GM23338 (cell line): ENCODE data around the gene CDH8. TPM values are rescaled to one million over a fixed set of nuclear protein-coding genes. Genes with fewer than 3 reads are reported as not detected.

Source experiments
- ATAC-seq: fragments of 200-7000 bp; cut with Tn5 transposase; 3 replicates; pipeline ENCODE4 v1.9.1; 2020
- DNase-seq: peaks from one replicate; pipeline ENCODE4 v3.0.0-alpha.2; 2015; ENCODE audit warnings: low spot score
- H2AFZ ChIP-seq: fragments of 200-600 bp; sonication (generic); 2 replicates; pipeline ENCODE4 v1.8.0; 2016; ENCODE audit warnings: antibody characterized with exemption, mild to moderate bottlenecking, moderate library complexity
- H3F3A ChIP-seq: fragments of 200-600 bp; sonication (generic); replicated peaks from 2 replicates; pipeline ENCODE4 v1.8.0; 2017; ENCODE audit warnings: antibody characterized with exemption, mixed run types, low read depth
- H3K27ac ChIP-seq: fragments of 200-600 bp; sonication (generic); 2 replicates; pipeline ENCODE4 v1.6.1; 2016; ENCODE audit warnings: low read depth
- H3K27me3 ChIP-seq: fragments of 200-600 bp; sonication (generic); 2 replicates; pipeline ENCODE4 v1.8.0; 2016; ENCODE audit warnings: mild to moderate bottlenecking, mixed run types, moderate library complexity; ENCODE audit not compliant: insufficient read depth
- H3K36me3 ChIP-seq: fragments of 200-600 bp; sonication (generic); 2 replicates; pipeline ENCODE4 v1.8.0; 2016; ENCODE audit warnings: mild to moderate bottlenecking; ENCODE audit not compliant: insufficient read depth
- H3K4me1 ChIP-seq: fragments of 200-600 bp; sonication (generic); 2 replicates; pipeline ENCODE4 v1.8.0; 2016; ENCODE audit warnings: mild to moderate bottlenecking, moderate library complexity; ENCODE audit not compliant: insufficient read depth
- H3K4me2 ChIP-seq: fragments of 200-600 bp; sonication (generic); 2 replicates; pipeline ENCODE4 v1.7.1; 2017; ENCODE audit warnings: mixed run types
- H3K4me3 ChIP-seq: fragments of 200-600 bp; sonication (generic); 2 replicates; pipeline ENCODE4 v1.6.1; 2016; ENCODE audit warnings: mixed run types
- H3K79me2 ChIP-seq: fragments of 200-600 bp; sonication (generic); replicated peaks from 2 replicates; pipeline ENCODE4 v1.8.0; 2017; ENCODE audit warnings: mild to moderate bottlenecking; ENCODE audit not compliant: insufficient read depth
- H3K9me2 ChIP-seq: fragments of 200-600 bp; sonication (generic); 2 replicates; pipeline ENCODE4 v1.8.0; 2017; ENCODE audit not compliant: insufficient read depth
- H4K20me1 ChIP-seq: fragments of 200-600 bp; sonication (generic); replicated peaks from 2 replicates; pipeline ENCODE4 v1.8.0; 2017; ENCODE audit warnings: mild to moderate bottlenecking; ENCODE audit not compliant: insufficient read depth
- H3K27ac Mint-ChIP-seq: 2 replicates; pipeline ENCODE4 v1.8.0; 2020; ENCODE audit warnings: inconsistent platforms, mild to moderate bottlenecking, moderate library complexity, mixed read lengths
- H3K27me3 Mint-ChIP-seq: 3 replicates; pipeline ENCODE4 v1.8.0; 2022; ENCODE audit warnings: low read depth, mild to moderate bottlenecking, moderate library complexity, mixed read lengths, inconsistent platforms; ENCODE audit not compliant: insufficient read depth, poor library complexity
- H3K36me3 Mint-ChIP-seq: 3 replicates; pipeline ENCODE4 v1.8.0; 2021; ENCODE audit warnings: low read depth, mild to moderate bottlenecking, inconsistent platforms, moderate library complexity, mixed read lengths
- H3K4me1 Mint-ChIP-seq: 3 replicates; pipeline ENCODE4 v1.8.0; 2020; ENCODE audit warnings: mild to moderate bottlenecking, inconsistent platforms, mixed read lengths
- H3K4me3 Mint-ChIP-seq: 3 replicates; pipeline ENCODE4 v1.8.0; 2021; ENCODE audit warnings: moderate library complexity, mild to moderate bottlenecking, inconsistent platforms, mixed read lengths
- H3K9me3 Mint-ChIP-seq: 3 replicates; pipeline ENCODE4 v1.8.0; 2020; ENCODE audit warnings: moderate library complexity, mild to moderate bottlenecking, inconsistent platforms, mixed read lengths
- CREB1 ChIP-seq: fragments of 250-450 bp; sonication (Bioruptor Pico); IDR thresholded peaks from 2 replicates; pipeline ENCODE4 v1.5.0; 2020; ENCODE audit warnings: low read depth, mild to moderate bottlenecking, moderate library complexity
- EZH2 ChIP-seq: fragments of 200-600 bp; sonication (generic); IDR thresholded peaks from one replicate; pipeline ENCODE4 v1.8.0; 2017; ENCODE audit warnings: antibody characterized with exemption, mild to moderate bottlenecking, low read depth; ENCODE audit not compliant: unreplicated experiment
- EZH2phosphoT487 ChIP-seq: fragments of 200-600 bp; sonication (generic); IDR thresholded peaks from one replicate; pipeline ENCODE4 v1.8.1; 2018; ENCODE audit warnings: antibody characterized with exemption; ENCODE audit not compliant: unreplicated experiment
- POLR2AphosphoS5 ChIP-seq: IDR thresholded peaks from 2 replicates; pipeline ENCODE4 v1.6.1; 2016; ENCODE audit warnings: antibody characterized with exemption, low read depth
- REST ChIP-seq: IDR thresholded peaks from one replicate; pipeline ENCODE4 v1.6.1; 2018; ENCODE audit warnings: antibody characterized with exemption; ENCODE audit not compliant: unreplicated experiment
- STAT1 ChIP-seq: IDR thresholded peaks from one replicate; pipeline ENCODE4 v1.6.1; 2016; ENCODE audit warnings: antibody characterized with exemption; ENCODE audit not compliant: unreplicated experiment
- ZNF331 ChIP-seq: fragments of 250-450 bp; sonication (Bioruptor Pico); IDR thresholded peaks from 2 replicates; pipeline ENCODE4 v1.5.0; 2020; ENCODE audit warnings: low read depth, mild to moderate bottlenecking, moderate library complexity
- polyA plus RNA-seq: library from polyadenylated mRNA; unstranded; fragments of >200 nt; fragmentation: Nextera tagmentation; extraction: Ambion mirVana; gene quantifications from 2 replicates; pipeline ENCODE4 v1.2.1, GENCODE V29; 2016
- total RNA-seq: library from RNA; depleted of rRNA; stranded (reverse); fragments of >200 nt; shearing (Covaris generic); gene quantifications from 2 replicates; pipeline ENCODE4 v1.2.3, GENCODE V29; 2014
- TF ChIP-seq, protein P1 (sequence below), 2 experiments: fragments of 200-600 bp in 1 of 2; sonication (generic) in 1 of 2; conservative IDR thresholded peaks; 2 replicates each; pipeline versions ENCODE4 v1.5.1 to v1.6.1; 2016 to 2017; ENCODE audit warnings: antibody characterized with exemption in 2 of 2, low read depth in 2 of 2, mild to moderate bottlenecking in 2 of 2, moderate library complexity in 1 of 2
- TF ChIP-seq, protein P2 (sequence below): fragments of 250-450 bp; sonication (Bioruptor Pico); IDR thresholded peaks from 2 replicates; pipeline ENCODE4 v1.5.0; 2020; ENCODE audit warnings: mild to moderate bottlenecking, moderate library complexity

The CDH8 gene
- total and polyA plus RNA-seq, 2 experiments from 2014 or later = 10.2 to 11.7 TPM

DNA sequence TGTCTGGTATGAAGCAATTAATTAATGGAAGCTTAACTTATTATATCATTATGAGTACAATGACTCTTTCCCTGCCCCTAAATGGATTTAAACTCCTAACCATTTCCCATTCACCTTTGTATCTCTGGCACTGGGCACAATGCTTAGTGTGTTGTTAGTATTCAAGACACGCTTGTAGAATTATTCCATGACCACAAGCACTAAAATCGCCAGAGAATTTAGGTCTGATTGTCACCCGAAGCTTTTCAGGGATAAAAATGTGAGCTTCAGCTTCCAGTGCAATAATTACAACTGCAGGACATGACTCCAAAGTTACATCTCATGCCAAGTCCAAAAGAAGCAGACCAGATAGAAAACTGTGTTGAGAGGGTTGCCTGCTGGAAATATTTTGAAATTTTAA lies 101.6 kb downstream of the CDH8 start:
- Histone ChIP-seq H3K27ac (no peak overlapping the region), H3K27me3 (no peaks in the 10 kb centered on the region), H3K4me2 (no peak overlapping the region), H2AFZ (no peak overlapping the region), H3K4me3 (no peak overlapping the region), H4K20me1 (no peaks in the 10 kb centered on the region), H3K4me1 (peaks cover 5% of the 10 kb centered on the region; the same call in 1 of the 2 replicates), H3K79me2 (no peaks in the 10 kb centered on the region), H3K36me3 (no peaks in the 10 kb centered on the region), H3K9me2 (no peaks in the 10 kb centered on the region), H3F3A (no peaks in the 10 kb centered on the region)
- Mint-ChIP-seq H3K27ac (no peak overlapping the region), H3K9me3 (no peaks in the 10 kb centered on the region), H3K4me3 (no peak overlapping the region), H3K4me1 (peaks cover 10% of the 10 kb centered on the region; the same call in 2 of the 3 replicates), H3K36me3 (no peaks in the 10 kb centered on the region), H3K27me3 (no peaks in the 10 kb centered on the region)
- no peak for ATAC-seq
- TF ChIP-seq ZNF331 (no peak), EZH2 (no peak), REST (no peak), STAT1 (no peak), EZH2phosphoT487 (no peak)
- TF ChIP-seq, protein P1, sequence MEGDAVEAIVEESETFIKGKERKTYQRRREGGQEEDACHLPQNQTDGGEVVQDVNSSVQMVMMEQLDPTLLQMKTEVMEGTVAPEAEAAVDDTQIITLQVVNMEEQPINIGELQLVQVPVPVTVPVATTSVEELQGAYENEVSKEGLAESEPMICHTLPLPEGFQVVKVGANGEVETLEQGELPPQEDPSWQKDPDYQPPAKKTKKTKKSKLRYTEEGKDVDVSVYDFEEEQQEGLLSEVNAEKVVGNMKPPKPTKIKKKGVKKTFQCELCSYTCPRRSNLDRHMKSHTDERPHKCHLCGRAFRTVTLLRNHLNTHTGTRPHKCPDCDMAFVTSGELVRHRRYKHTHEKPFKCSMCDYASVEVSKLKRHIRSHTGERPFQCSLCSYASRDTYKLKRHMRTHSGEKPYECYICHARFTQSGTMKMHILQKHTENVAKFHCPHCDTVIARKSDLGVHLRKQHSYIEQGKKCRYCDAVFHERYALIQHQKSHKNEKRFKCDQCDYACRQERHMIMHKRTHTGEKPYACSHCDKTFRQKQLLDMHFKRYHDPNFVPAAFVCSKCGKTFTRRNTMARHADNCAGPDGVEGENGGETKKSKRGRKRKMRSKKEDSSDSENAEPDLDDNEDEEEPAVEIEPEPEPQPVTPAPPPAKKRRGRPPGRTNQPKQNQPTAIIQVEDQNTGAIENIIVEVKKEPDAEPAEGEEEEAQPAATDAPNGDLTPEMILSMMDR (conservative IDR thresholded peaks at IDR 0.05; ENCODE audit: low read depth in 2 of 2) = no peak
- no peak for DNase-seq

DNA sequence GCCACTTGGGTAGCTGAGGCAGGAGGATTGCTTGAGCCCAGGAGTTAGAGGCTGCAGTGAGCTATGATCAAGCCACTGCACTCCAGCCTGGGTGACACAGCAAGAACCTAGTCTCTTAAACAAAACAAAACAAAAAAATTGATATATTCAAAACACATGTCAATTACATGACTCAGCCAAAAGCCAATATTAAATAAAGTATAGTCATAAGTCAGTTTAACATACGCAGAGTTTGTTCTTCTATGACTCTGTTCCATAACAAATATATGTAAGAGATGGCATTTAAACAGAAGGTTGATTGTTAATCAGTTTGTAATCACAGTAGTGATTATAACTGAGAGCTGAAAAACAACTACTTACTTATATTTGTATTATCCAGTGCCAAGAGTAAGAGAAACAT lies 106.5 kb downstream of the CDH8 start:
- Mint-ChIP-seq H3K4me1 (peaks cover 20% of the 10 kb centered on the region; the same call in 2 of the 3 replicates), H3K27me3 (no peaks in the 10 kb centered on the region), H3K9me3 (no peaks in the 10 kb centered on the region)
- TF ChIP-seq, protein P2, sequence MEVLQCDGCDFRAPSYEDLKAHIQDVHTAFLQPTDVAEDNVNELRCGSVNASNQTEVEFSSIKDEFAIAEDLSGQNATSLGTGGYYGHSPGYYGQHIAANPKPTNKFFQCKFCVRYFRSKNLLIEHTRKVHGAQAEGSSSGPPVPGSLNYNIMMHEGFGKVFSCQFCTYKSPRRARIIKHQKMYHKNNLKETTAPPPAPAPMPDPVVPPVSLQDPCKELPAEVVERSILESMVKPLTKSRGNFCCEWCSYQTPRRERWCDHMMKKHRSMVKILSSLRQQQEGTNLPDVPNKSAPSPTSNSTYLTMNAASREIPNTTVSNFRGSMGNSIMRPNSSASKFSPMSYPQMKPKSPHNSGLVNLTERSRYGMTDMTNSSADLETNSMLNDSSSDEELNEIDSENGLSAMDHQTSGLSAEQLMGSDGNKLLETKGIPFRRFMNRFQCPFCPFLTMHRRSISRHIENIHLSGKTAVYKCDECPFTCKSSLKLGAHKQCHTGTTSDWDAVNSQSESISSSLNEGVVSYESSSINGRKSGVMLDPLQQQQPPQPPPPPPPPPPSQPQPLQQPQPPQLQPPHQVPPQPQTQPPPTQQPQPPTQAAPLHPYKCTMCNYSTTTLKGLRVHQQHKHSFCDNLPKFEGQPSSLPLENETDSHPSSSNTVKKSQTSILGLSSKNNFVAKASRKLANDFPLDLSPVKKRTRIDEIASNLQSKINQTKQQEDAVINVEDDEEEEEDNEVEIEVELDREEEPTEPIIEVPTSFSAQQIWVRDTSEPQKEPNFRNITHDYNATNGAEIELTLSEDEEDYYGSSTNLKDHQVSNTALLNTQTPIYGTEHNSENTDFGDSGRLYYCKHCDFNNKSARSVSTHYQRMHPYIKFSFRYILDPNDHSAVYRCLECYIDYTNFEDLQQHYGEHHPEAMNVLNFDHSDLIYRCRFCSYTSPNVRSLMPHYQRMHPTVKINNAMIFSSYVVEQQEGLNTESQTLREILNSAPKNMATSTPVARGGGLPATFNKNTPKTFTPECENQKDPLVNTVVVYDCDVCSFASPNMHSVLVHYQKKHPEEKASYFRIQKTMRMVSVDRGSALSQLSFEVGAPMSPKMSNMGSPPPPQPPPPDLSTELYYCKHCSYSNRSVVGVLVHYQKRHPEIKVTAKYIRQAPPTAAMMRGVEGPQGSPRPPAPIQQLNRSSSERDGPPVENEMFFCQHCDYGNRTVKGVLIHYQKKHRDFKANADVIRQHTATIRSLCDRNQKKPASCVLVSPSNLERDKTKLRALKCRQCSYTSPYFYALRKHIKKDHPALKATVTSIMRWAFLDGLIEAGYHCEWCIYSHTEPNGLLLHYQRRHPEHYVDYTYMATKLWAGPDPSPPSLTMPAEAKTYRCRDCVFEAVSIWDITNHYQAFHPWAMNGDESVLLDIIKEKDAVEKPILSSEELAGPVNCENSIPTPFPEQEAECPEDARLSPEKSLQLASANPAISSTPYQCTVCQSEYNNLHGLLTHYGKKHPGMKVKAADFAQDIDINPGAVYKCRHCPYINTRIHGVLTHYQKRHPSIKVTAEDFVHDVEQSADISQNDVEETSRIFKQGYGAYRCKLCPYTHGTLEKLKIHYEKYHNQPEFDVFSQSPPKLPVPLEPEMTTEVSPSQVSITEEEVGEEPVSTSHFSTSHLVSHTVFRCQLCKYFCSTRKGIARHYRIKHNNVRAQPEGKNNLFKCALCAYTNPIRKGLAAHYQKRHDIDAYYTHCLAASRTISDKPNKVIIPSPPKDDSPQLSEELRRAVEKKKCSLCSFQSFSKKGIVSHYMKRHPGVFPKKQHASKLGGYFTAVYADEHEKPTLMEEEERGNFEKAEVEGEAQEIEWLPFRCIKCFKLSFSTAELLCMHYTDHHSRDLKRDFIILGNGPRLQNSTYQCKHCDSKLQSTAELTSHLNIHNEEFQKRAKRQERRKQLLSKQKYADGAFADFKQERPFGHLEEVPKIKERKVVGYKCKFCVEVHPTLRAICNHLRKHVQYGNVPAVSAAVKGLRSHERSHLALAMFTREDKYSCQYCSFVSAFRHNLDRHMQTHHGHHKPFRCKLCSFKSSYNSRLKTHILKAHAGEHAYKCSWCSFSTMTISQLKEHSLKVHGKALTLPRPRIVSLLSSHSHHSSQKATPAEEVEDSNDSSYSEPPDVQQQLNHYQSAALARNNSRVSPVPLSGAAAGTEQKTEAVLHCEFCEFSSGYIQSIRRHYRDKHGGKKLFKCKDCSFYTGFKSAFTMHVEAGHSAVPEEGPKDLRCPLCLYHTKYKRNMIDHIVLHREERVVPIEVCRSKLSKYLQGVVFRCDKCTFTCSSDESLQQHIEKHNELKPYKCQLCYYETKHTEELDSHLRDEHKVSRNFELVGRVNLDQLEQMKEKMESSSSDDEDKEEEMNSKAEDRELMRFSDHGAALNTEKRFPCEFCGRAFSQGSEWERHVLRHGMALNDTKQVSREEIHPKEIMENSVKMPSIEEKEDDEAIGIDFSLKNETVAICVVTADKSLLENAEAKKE (CRISPR knock-in tag) = no peak
- TF ChIP-seq CREB1 = no peak
- no peak for TF ChIP-seq STAT1
- no peak for TF ChIP-seq POLR2AphosphoS5

More for the DNA sequence above, 106.5 kb downstream of the CDH8 start:
- no peak overlapping the region for H3K27ac Mint-ChIP-seq
- Histone ChIP-seq H3K4me2 (no peak overlapping the region), H3K27me3 (no peaks in the 10 kb centered on the region), H3K36me3 (no peaks in the 10 kb centered on the region), H4K20me1 (no peaks in the 10 kb centered on the region), H3K9me2 (no peaks in the 10 kb centered on the region), H3K4me3 (no peak overlapping the region), H2AFZ (no peak overlapping the region), H3K27ac (no peak overlapping the region), H3K4me1 (peaks cover 5% of the 10 kb centered on the region; the same call in 1 of the 2 replicates), H3K79me2 (no peaks in the 10 kb centered on the region), H3F3A (no peaks in the 10 kb centered on the region)
- H3K4me3 Mint-ChIP-seq = no peak overlapping the region
- DNase-seq (no peak), ATAC-seq (no peak)
- no peaks in the 10 kb centered on the region for H3K36me3 Mint-ChIP-seq
